ENCODE measurements around the gene TRIP10. TPM values are rescaled to one million over a fixed set of nuclear protein-coding genes. Genes with fewer than 3 reads are reported as not detected.
"Not testable (repeated sequence)": the region's sequence is repeated elsewhere in the genome, so short reads cannot be mapped to it uniquely, and the experiment has no call there.

Gene TRIP10
- polyA plus RNA-seq, 1 donor = 58.5 TPM

GRCh38 chr19:6767357-6768235, 28.1 kb downstream of the TRIP10 start, which contains the start of gene SH2D3A:
Gene SH2D3A (minus strand): TSS chr19:6767435. CDS start chr19:6763748, 3,687 bp downstream.
- no peak for DNase-seq (ENCODE audit: low read depth)

- no peak for DNase-seq (ENCODE audit: low read depth)
Observed at GRCh38 chr19:6768236-6768785, 28.8 kb downstream of the TRIP10 start.

GRCh38 chr19:6769006-6769619, 29.6 kb downstream of the TRIP10 start:
- DNase-seq (ENCODE audit: low read depth) = no peak

- not testable (repeated sequence) for DNase-seq (ENCODE audit: low read depth)
Observed at GRCh38 chr19:6771648-6772027, 32.2 kb downstream of the TRIP10 start.

- DNase-seq (ENCODE audit: low read depth) = no peak
Observed at GRCh38 chr19:6772028-6772865, 32.8 kb downstream of the TRIP10 start, which contains the start of gene VAV1. Gene VAV1 (plus strand): TSS chr19:6772708. CDS start chr19:6772808, 100 bp downstream.

- DNase-seq (ENCODE audit: low read depth) = no peak
Observed at GRCh38 chr19:6772866-6773322, 33.4 kb downstream of the TRIP10 start.

GRCh38 chr19:6773323-6773931, 33.9 kb downstream of the TRIP10 start:
- no peak for DNase-seq (ENCODE audit: low read depth)

- DNase-seq (ENCODE audit: low read depth) = no peak
Observed at GRCh38 chr19:6774821-6775707, 35.6 kb downstream of the TRIP10 start.

- not testable (repeated sequence) for DNase-seq (ENCODE audit: low read depth)
Observed at GRCh38 chr19:6776045-6776444, 36.6 kb downstream of the TRIP10 start.

GRCh38 chr19:6776999-6777398, 37.5 kb downstream of the TRIP10 start:
- no peak for DNase-seq (ENCODE audit: low read depth)

- DNase-seq (ENCODE audit: low read depth) = no peak
Observed at GRCh38 chr19:6777434-6777833, 38.0 kb downstream of the TRIP10 start.

- DNase-seq (ENCODE audit: low read depth) = no peak
Observed at GRCh38 chr19:6778386-6778785, 38.9 kb downstream of the TRIP10 start.

- no peak for DNase-seq (ENCODE audit: low read depth)
Observed at GRCh38 chr19:6779206-6779605, 39.7 kb downstream of the TRIP10 start.

GRCh38 chr19:6787393-6787792, 47.9 kb downstream of the TRIP10 start:
- DNase-seq (ENCODE audit: low read depth) = no peak

GRCh38 chr19:6788896-6789295, 49.4 kb downstream of the TRIP10 start:
- no peak for DNase-seq (ENCODE audit: low read depth)

- no peak for DNase-seq (ENCODE audit: low read depth)
Observed at GRCh38 chr19:6790194-6791128, 51.0 kb downstream of the TRIP10 start.

GRCh38 chr19:6791237-6791636, 51.8 kb downstream of the TRIP10 start:
- DNase-seq (ENCODE audit: low read depth) = no peak

- DNase-seq (ENCODE audit: low read depth) = no peak
Observed at GRCh38 chr19:6793411-6793810, 53.9 kb downstream of the TRIP10 start.

GRCh38 chr19:6793973-6794372, 54.5 kb downstream of the TRIP10 start:
- no peak for DNase-seq (ENCODE audit: low read depth)
